K562 (cell line): ENCODE results near the gene MTMR4. TPM values are rescaled to one million over a fixed set of nuclear protein-coding genes. Genes with fewer than 3 reads are reported as not detected.
A peak's percentile ranks its signal among the peaks of the same experiment; 100 is the strongest.

Source experiments
- AFF1 ChIP-seq, 2 experiments: fragments of 450-650 bp; IDR thresholded peaks; 2 replicates each; pipeline ENCODE4 v1.6.1; 2018; ENCODE audit warnings: mild to moderate bottlenecking in 2 of 2, low read depth in 1 of 2; ENCODE audit not compliant: partially characterized antibody in 2 of 2
- ARID1B ChIP-seq: fragments of 450-650 bp; IDR thresholded peaks from 2 replicates; pipeline ENCODE4 v1.6.1; 2016; ENCODE audit warnings: antibody characterized with exemption, mild to moderate bottlenecking, inconsistent platforms
- ATF1 ChIP-seq, 2 experiments: fragments of 450-650 bp in 1 of 2; IDR thresholded peaks; 2 replicates each; pipeline ENCODE4 v1.6.1; 2016; ENCODE audit warnings: missing compliant biosample characterization in 1 of 2, missing genetic modification characterization in 1 of 2
- ATF6 ChIP-seq: sonication (generic); formaldehyde crosslinking; IDR thresholded peaks from 2 replicates; pipeline ENCODE4 v1.4.0; 2020; ENCODE audit warnings: mild to moderate bottlenecking, missing genetic modification reagents
- FOXK2 ChIP-seq, 2 experiments: fragments of 450-650 bp; IDR thresholded peaks in 1 of 2; conservative IDR thresholded peaks in 1 of 2; 2 replicates each; pipeline ENCODE4 v1.6.1; 2016; ENCODE audit warnings: low read depth in 2 of 2, mild to moderate bottlenecking in 1 of 2
- FOXP4 ChIP-seq: sonication (generic); formaldehyde crosslinking; IDR thresholded peaks from 2 replicates; pipeline ENCODE4 v1.8.0; 2022; ENCODE audit warnings: mild to moderate bottlenecking, missing genetic modification reagents, borderline replicate concordance
- GABPB1 ChIP-seq: sonication (generic); formaldehyde crosslinking; IDR thresholded peaks from 2 replicates; pipeline ENCODE4 v1.8.0; 2022; ENCODE audit warnings: mild to moderate bottlenecking, missing genetic modification reagents
- NFE2 ChIP-seq: IDR thresholded peaks from 2 replicates; pipeline ENCODE4 v1.6.1; 2014; ENCODE audit warnings: antibody characterized with exemption, low read depth
- PHTF2 ChIP-seq: fragments of 250-450 bp; sonication (Bioruptor Pico); IDR thresholded peaks from 2 replicates; pipeline ENCODE4 v1.5.0; 2021; ENCODE audit warnings: mild to moderate bottlenecking
- PRDM10 ChIP-seq: fragments of 450-650 bp; IDR thresholded peaks from 2 replicates; pipeline ENCODE4 v1.6.1; 2018; ENCODE audit not compliant: partially characterized antibody
- RHOXF2B ChIP-seq: fragments of 250-450 bp; sonication (Bioruptor Pico); conservative IDR thresholded peaks from 2 replicates; pipeline ENCODE4 v1.5.1; 2021
- SMARCA4 ChIP-seq: fragments of 450-650 bp; IDR thresholded peaks from 2 replicates; pipeline ENCODE4 v1.6.1; 2016
- TEAD2 ChIP-seq: fragments of 450-650 bp; IDR thresholded peaks from 2 replicates; pipeline ENCODE4 v1.6.1; 2016; ENCODE audit warnings: missing genetic modification characterization, control low read depth, missing compliant biosample characterization
- ZNF316 ChIP-seq: fragments of 450-650 bp; IDR thresholded peaks from 2 replicates; pipeline ENCODE4 v1.6.1; 2016
- ZNF644 ChIP-seq: fragments of 200-800 bp; sonication (Bioruptor generic); IDR thresholded peaks from 2 replicates; pipeline ENCODE4 v1.6.1; 2016; ENCODE audit warnings: low read depth, missing genetic modification characterization, missing compliant biosample characterization
- polyA plus RNA-seq, 8 experiments: library from polyadenylated mRNA; depleted of rRNA in 4 of 8; stranded (reverse) in 5 of 8; unstranded in 3 of 8; fragments of >200 nt; fragmentation: Nextera tagmentation in 2 of 8; fragmentation: Illumina TruSeq in 1 of 8; extraction: Ambion mirVana in 2 of 8; extraction: Trizol in 1 of 8; gene quantifications; 2 replicates each; pipeline versions ENCODE4 v1.2.1 to v1.2.3, GENCODE V29; 2011 to 2014; ENCODE audit warnings: inconsistent platforms in 1 of 8, missing spikeins in 1 of 8
- total RNA-seq, 7 experiments: library from RNA; depleted of rRNA in 6 of 7; stranded (reverse); fragments of >200 nt in 6 of 7; fragmentation: Illumina TruSeq in 2 of 7; extraction: Trizol in 2 of 7; gene quantifications; 2 replicates each; pipeline versions ENCODE4 v1.2.1 to v1.2.3, GENCODE V29; 2011 to 2021; ENCODE audit warnings: low replicate concordance in 1 of 7

The MTMR4 gene
- total and polyA plus RNA-seq, 9 of the 15 experiments (the other 6 are each of a cell fraction or from before 2014, with no cell fraction given), result 8.8 to 45.7 (median 28.7) TPM

- TF ChIP-seq PRDM10 (peak; percentile 31), TEAD2 (tag) (no peak), ZNF316 (peak; percentile 98), ATF1 (CRISPR knock-in tag; IDR thresholded peaks at IDR 0.05) (no peak), ATF1 (tag; IDR thresholded peaks at IDR 0.05) (peak; percentile 94), GABPB1 (CRISPR knock-in tag) (0 out of 2 replicates have a peak, but pooled peaks have one; percentile 31), SMARCA4 (peak; percentile 99), ARID1B (peak; percentile 99), RHOXF2B (CRISPR knock-in tag) (no peak), AFF1 (IDR thresholded peaks at IDR 0.05; ENCODE audit: low read depth in 1 of 2, partially characterized antibody in 2 of 2) (peak in 1 of 2 experiments; percentile 81), PHTF2 (CRISPR knock-in tag) (no peak), FOXK2 (conservative IDR thresholded peaks at IDR 0.05 in 1 of 2, IDR thresholded peaks at IDR 0.05 in 1 of 2; ENCODE audit: low read depth in 2 of 2) (peak; percentile 91 to 92), FOXP4 (peak; percentile 30; the same call in 1 of the 2 replicates), ATF6 (CRISPR knock-in tag) (0 out of 2 replicates have a peak, but pooled peaks have one; percentile 73), NFE2 (peak; percentile 99), ZNF644 (peak; percentile 93)
Measured at GRCh38 chr17:58492238-58493121, 22.0 kb downstream of the MTMR4 start (continued).
